Left lung (tissue), 10 donors: ENCODE measurements around the gene OXTR. TPM values are rescaled to one million over a fixed set of nuclear protein-coding genes. Genes with fewer than 3 reads are reported as not detected.

Source experiments
- ATAC-seq: fragments of 200-7000 bp; cut with Tn5 transposase; one replicate; pipeline ENCODE4 v1.9.1; 2020; ENCODE audit warnings: moderate library complexity
- DNase-seq, 4 donors: peaks; one replicate each; pipeline ENCODE4 v3.0.0-alpha.2; 2013 to 2020
- H3K27ac ChIP-seq, 2 donors: fragments of 200-600 bp; sonication (generic) in 1 of 2; one replicate each; pipeline versions ENCODE4 v1.5.0 to v1.8.0; 2020 to 2021
- H3K27me3 ChIP-seq, 2 donors: fragments of 200-600 bp; sonication (generic) in 1 of 2; one replicate each; pipeline versions ENCODE4 v1.5.0 to v1.8.0; 2020 to 2021
- H3K36me3 ChIP-seq, 2 donors: fragments of 200-600 bp; sonication (generic) in 1 of 2; one replicate each; pipeline versions ENCODE4 v1.5.0 to v1.8.0; 2020 to 2021
- H3K4me1 ChIP-seq, 2 donors: fragments of 200-600 bp; one replicate each; pipeline ENCODE4 v1.8.0; 2021
- H3K4me3 ChIP-seq, 2 donors: fragments of 200-600 bp; sonication (generic) in 1 of 2; one replicate each; pipeline versions ENCODE4 v1.5.0 to v1.8.0; 2020 to 2021; ENCODE audit warnings: mild to moderate bottlenecking in 1 of 2
- H3K9me3 ChIP-seq, 2 donors: fragments of 200-600 bp; sonication (generic) in 1 of 2; one replicate each; pipeline versions ENCODE4 v1.5.0 to v1.8.0; 2020 to 2021
- intact Hi-C, 2 donors: fragments of 100-400 bp; cut with DNase I; formaldehyde crosslinking; loops; one replicate each; pipeline versions ENCODE4 v1.11.2 to v1.14.2; 2022
- polyA plus RNA-seq, 6 donors: library from polyadenylated mRNA; unstranded; fragments of 120-200 nt; gene quantifications; one replicate each; pipeline ENCODE4 v1.2.1, GENCODE V29; 2013; ENCODE audit not compliant: insufficient read length in 6 of 6
- total RNA-seq, 2 donors: library from RNA; stranded (reverse); fragmentation: NEBNext Ultra II Directional; extraction: Animal tissue kit (Norgen Biotek cat#: 25700); gene quantifications; one replicate each; pipeline ENCODE4 v1.2.1, GENCODE V29; 2021
- TF ChIP-seq, protein P1 (sequence below), 2 donors: fragments of 200-600 bp; sonication (generic) in 1 of 2; IDR thresholded peaks; one replicate each; pipeline versions ENCODE4 v1.5.0 to v1.8.0; 2021; ENCODE audit warnings: antibody characterized with exemption in 2 of 2
- donor health status: DM: no; HTN: yes; CAD: no.
- donor health status: DM: no; HTN: no; CAD: no.

Gene OXTR
- total and polyA plus RNA-seq, 8 donors = 0.82 to 4.9 (median 1.5) TPM

DNA sequence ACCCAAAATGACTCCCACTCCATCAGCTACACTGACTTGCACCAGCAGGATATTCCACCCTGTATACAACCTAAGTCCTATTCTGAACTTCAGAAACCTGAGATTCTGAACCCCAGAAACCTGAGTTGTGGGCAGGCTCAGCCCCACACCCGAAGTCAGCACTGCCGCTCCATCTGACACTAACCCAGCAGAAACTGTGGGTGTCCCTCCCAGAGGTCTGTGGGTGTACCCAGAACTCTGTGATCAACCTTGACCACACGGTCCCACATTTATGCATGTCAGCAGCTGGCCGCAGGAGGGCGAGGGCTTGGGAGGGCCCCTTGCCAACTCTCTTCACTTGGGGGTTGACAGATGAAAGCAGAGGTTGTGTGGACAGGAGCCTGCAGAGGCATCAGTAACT is 9.3 kb downstream of the OXTR start:
- Histone ChIP-seq H3K9me3 (no peaks in the 10 kb centered on the region), H3K36me3 (no peaks in the 10 kb centered on the region), H3K27me3 (no peaks in the 10 kb centered on the region), H3K27ac (no peak overlapping the region), H3K4me3 (no peak overlapping the region), H3K4me1 (no peaks in the 10 kb centered on the region)
- DNase-seq (no peak), ATAC-seq (no peak)
- intact Hi-C loops = no loop called here
- TF ChIP-seq, protein P1, sequence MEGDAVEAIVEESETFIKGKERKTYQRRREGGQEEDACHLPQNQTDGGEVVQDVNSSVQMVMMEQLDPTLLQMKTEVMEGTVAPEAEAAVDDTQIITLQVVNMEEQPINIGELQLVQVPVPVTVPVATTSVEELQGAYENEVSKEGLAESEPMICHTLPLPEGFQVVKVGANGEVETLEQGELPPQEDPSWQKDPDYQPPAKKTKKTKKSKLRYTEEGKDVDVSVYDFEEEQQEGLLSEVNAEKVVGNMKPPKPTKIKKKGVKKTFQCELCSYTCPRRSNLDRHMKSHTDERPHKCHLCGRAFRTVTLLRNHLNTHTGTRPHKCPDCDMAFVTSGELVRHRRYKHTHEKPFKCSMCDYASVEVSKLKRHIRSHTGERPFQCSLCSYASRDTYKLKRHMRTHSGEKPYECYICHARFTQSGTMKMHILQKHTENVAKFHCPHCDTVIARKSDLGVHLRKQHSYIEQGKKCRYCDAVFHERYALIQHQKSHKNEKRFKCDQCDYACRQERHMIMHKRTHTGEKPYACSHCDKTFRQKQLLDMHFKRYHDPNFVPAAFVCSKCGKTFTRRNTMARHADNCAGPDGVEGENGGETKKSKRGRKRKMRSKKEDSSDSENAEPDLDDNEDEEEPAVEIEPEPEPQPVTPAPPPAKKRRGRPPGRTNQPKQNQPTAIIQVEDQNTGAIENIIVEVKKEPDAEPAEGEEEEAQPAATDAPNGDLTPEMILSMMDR (IDR thresholded peaks at IDR 0.05) = no peak

DNA sequence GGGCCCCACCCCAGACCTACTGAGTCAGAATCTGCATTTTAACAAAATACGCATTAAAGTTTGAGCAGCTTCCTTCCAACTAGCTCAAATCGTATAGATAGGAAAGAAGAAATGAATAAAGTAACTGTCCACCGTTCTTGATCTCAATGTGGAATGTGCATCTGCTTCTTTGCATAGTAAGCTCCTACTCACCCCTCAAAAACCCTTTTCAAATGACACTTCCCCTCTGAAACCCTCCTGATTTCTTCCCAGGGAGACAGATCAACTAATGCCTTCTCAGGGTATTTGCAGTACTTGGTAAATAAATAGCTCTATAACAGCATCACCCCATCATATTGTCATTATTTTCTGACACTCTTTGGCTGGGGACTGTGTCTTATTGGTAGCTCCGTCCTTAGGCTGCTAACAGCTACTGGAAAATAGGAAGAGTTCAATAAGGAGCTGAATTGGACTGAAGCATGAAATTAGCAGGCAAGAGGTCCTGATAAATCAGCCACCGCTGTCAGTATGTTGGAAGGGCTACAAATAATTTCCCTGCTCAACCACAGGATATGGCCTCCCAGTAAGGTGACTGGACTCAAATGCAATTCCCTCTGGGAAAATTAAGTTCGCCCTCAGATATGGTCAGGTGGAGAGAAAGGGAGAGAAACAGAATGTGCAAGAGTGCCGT is 10.2 kb downstream of the OXTR start:
- no peaks in the 10 kb centered on the region for H3K4me1 ChIP-seq
- TF ChIP-seq, protein P1 (IDR thresholded peaks at IDR 0.05) = no peak
- no peak overlapping the region for H3K27ac ChIP-seq
- ATAC-seq (no peak), DNase-seq (no peak)
- H3K4me3 ChIP-seq = no peak overlapping the region
- H3K27me3 ChIP-seq = no peaks in the 10 kb centered on the region
- no peaks in the 10 kb centered on the region for H3K36me3 ChIP-seq
- no peaks in the 10 kb centered on the region for H3K9me3 ChIP-seq
- intact Hi-C loops = no loop called here

DNA sequence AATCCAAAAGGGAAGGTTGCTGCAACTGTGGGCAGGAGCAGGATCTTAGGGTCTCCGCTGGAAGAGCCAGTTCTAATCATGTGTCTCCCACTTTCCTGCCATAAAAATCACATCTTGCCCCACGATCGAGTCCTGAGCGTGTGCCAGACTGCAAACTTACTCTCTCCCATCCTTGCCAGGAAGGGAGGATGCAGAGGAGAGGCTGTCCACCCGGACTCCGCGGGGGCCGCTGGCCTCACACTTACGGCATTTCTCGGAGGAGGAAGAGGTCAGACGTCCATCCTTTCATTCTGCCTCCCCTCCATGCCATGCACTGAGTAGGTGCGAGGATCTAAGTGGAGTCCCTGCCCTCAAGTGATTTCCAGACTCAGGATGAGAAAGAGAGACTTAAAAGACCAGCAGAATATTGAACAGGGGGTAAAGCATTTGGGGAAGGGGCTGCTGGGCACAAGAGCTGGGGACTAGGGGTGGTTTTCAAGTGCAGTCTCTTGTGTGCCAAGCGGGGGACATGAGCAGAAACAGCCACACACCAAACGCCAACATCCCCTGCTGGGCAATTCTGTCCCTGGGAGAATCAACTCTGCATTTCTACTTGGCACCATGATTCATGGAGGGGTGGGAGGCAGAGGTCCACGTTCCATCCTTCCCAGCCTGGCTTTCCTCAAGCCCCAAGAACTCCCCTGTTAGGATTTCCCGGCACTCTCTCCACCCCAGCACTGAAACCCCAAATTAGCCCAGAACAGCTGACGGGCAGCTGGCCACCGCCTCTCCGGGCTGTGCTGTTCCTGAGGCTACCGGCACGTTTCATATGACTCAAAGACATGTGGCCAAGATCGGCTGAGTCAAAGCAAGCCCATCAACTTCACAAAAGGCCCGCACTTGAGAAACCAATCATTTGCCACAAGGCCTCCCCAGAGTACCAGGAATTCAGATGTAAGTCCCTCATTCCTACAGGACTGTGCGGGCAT is 11.6 kb downstream of the OXTR start:
- H3K4me3 ChIP-seq = no peak overlapping the region
- ATAC-seq (no peak), DNase-seq (no peak)
- no peak overlapping the region for H3K27ac ChIP-seq
- no peaks in the 10 kb centered on the region for H3K9me3 ChIP-seq
- TF ChIP-seq, protein P1 (IDR thresholded peaks at IDR 0.05) = no peak
- intact Hi-C loops = no loop called here
- H3K27me3 ChIP-seq = no peaks in the 10 kb centered on the region
- H3K36me3 ChIP-seq = no peaks in the 10 kb centered on the region
- H3K4me1 ChIP-seq = no peaks in the 10 kb centered on the region

DNA sequence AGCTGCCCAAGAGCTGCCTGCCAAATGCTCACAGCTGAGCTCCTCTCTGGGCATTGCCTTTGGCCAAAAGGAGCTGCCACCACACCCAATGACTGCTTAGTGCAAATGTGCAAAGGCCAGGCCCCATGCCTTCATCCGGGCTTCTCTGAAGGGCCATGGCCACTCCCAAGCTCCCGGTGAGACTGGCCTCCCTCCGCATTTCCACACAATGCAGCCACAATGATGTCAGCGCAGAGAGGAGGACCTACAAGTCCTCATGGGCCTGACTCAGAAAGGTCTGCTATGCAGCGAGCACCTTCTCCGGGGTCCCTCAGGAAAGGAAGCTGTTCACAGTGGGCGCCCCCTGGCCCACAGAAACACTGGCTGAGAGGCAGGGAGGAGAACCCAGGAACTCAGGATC is 12.7 kb downstream of the OXTR start:
- intact Hi-C loops = no loop called here
- Histone ChIP-seq H3K4me3 (no peak overlapping the region), H3K27ac (no peak overlapping the region), H3K36me3 (no peaks in the 10 kb centered on the region), H3K4me1 (no peaks in the 10 kb centered on the region), H3K9me3 (no peaks in the 10 kb centered on the region), H3K27me3 (no peaks in the 10 kb centered on the region)
- DNase-seq (no peak), ATAC-seq (no peak)
- TF ChIP-seq, protein P1 (IDR thresholded peaks at IDR 0.05) = no peak

DNA sequence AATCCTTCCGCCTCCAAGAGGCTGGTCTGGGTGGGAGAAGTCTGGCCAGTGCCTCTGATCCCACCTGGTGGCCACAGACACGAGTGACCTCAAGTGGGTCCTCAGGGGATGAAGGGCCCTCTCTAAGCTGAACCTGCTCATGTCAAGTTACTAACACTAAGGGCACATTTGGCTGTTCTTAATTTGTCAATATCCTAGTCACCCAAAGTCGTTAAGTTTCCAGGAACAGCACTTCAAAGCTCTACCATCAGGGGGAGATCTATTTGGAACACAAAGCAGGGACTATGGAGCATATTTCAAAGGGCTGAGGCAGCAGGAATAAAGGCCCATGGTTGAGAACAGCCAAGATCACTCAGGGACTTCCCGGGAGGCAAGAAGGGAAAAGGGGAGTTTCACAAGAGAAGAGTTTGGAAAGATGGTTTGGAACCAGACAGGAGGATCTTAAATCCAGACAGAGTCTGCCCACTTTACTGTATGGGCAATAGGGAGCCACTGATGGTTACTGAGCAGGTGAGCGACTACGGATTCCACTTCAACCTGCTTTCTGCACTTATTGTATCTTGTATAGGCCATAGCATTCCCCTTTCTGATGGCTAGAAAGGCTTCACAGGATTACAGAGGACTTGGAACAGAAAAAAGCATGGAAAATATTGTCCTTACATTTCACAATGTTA is 13.7 kb downstream of the OXTR start:
- TF ChIP-seq, protein P1 (IDR thresholded peaks at IDR 0.05) = no peak
- ATAC-seq (no peak), DNase-seq (no peak)
- Histone ChIP-seq H3K9me3 (no peaks in the 10 kb centered on the region), H3K27me3 (no peaks in the 10 kb centered on the region), H3K4me1 (no peaks in the 10 kb centered on the region), H3K4me3 (no peak overlapping the region), H3K36me3 (no peaks in the 10 kb centered on the region), H3K27ac (no peak overlapping the region)
- intact Hi-C loops = no loop called here
